ENCODE measurements around the gene CCR9. TPM values are rescaled to one million over a fixed set of nuclear protein-coding genes. Genes with fewer than 3 reads are reported as not detected.

Gene CCR9
- total and polyA plus RNA-seq, 10 of the 15 experiments (the other 5 are each of a cell fraction or from before 2014, with no cell fraction given): 0.05 to 3.9 (median 2.4) TPM

- CTCF ChIA-PET: interaction anchor here (0.8 to 9.0 kb wide), 18 partner anchors 16 to 440 kb away, joined by 3 to 478 read pairs (median 6); partner anchors contain the start of genes CCR5 and FYCO1
- POLR2A ChIA-PET: interaction anchor here (4.5 kb wide), 1 partner anchor 140 kb away, joined by 29 read pairs; no protein-coding TSS in a partner anchor
- in situ Hi-C loops (cut with MboI) (no loop called here), intact Hi-C loops (cut with micrococcal nuclease; ENCODE audit: unreplicated experiment) (loop anchor here (1.0 to 2.0 kb wide), 2 partner anchors 142 to 271 kb away; partner anchors contain the start of gene CCR1)
- no peak for ATAC-seq
- peaks cover 0 to 1% of the 10 kb centered on the region in 2 experiments; a peak in 2 of 4 replicates for H3K36me3 ChIP-seq (ENCODE audit: control insufficient read depth in 2 of 2, insufficient read depth in 2 of 2, low read length in 1 of 2)
- no peak overlapping the region for H3K9ac ChIP-seq (ENCODE audit: control insufficient read depth, insufficient read depth, low read length)
- no peak overlapping the region for H3K27ac ChIP-seq (ENCODE audit: control insufficient read depth, insufficient read depth)
- WGBS (ENCODE audit: insufficient coverage, insufficient replicate concordance, low lambda C conversion rate, missing lambda C conversion rate): 98% methylated on average over 8 of the region's 8 CpGs
- DNase-seq (ENCODE audit: low read depth, low spot score): no peak
- H4K20me1 ChIP-seq (ENCODE audit: control insufficient read depth, insufficient read depth): no peaks in the 10 kb centered on the region
- SMC1A ChIA-PET (ENCODE audit: uncharacterized antibody, unreplicated experiment): interaction anchor here (0.8 to 21.6 kb wide), 11 partner anchors 16 to 271 kb away, joined by 3 to 523 read pairs (median 5); partner anchors contain the start of genes CCR1 and FYCO1
- no peak overlapping the region for H2AFZ ChIP-seq (ENCODE audit: control insufficient read depth, low read depth, low read length)
- H3K4me2 ChIP-seq (ENCODE audit: control insufficient read depth, insufficient read depth): no peak overlapping the region
- no peak for FAIRE-seq
- H3K9me3 ChIP-seq (replicated peaks; ENCODE audit: control insufficient read depth, insufficient read depth, low read length): no peaks in the 10 kb centered on the region; the same call in 2 of the 3 replicates
- BruUV-seq (replicated peaks): no TSS peak
- no peak overlapping the region for H3K4me3 ChIP-seq
- RAD21 ChIA-PET (ENCODE audit: unreplicated experiment): interaction anchor here (1.3 to 6.8 kb wide), 4 partner anchors 15 to 433 kb away, joined by 3 to 213 read pairs (median 7); partner anchors contain the start of gene CCR5
- TF ChIP-seq RELB (IDR thresholded peaks at IDR 0.05; ENCODE audit: low read depth) (no peak), ZNF217 (IDR thresholded peaks at IDR 0.05) (no peak), HCFC1 (IDR thresholded peaks at IDR 0.05; ENCODE audit: low read length) (no peak), BCL11A (IDR thresholded peaks at IDR 0.05; ENCODE audit: low read depth, low read length) (no peak), REST (IDR thresholded peaks at IDR 0.05; ENCODE audit: low read depth, low read length) (no peak), CEBPB (IDR thresholded peaks at IDR 0.05; ENCODE audit: borderline replicate concordance in 1 of 2, low read depth in 2 of 2, low read length in 2 of 2) (no peak), ZSCAN29 (IDR thresholded peaks at IDR 0.05) (no peak), MEF2A (IDR thresholded peaks at IDR 0.05; ENCODE audit: insufficient read depth, low read depth, low read length) (no peak), SREBF1 (IDR thresholded peaks at IDR 0.05; ENCODE audit: low read length) (no peak), ATF2 (IDR thresholded peaks at IDR 0.05; ENCODE audit: low read length) (no peak), NFYA (IDR thresholded peaks at IDR 0.05; ENCODE audit: borderline replicate concordance, low read depth, low read length) (no peak)
- H3K27me3 ChIP-seq (replicated peaks in 1 of 2; ENCODE audit: control insufficient read depth in 2 of 2, insufficient read depth in 2 of 2, low read length in 1 of 2): no peaks in the 10 kb centered on the region
- H3K79me2 ChIP-seq (ENCODE audit: control insufficient read depth, insufficient read depth, low read length): no peaks in the 10 kb centered on the region
- peaks cover 7% of the 10 kb centered on the region for H3K4me1 ChIP-seq (ENCODE audit: control insufficient read depth, insufficient read depth, low read length)
Observed at GRCh38 chr3:45937206-45938042, 51.1 kb downstream of the CCR9 start.
